ENCODE data around the gene RPIA.
"Not testable (repeated sequence)": the region's sequence is repeated elsewhere in the genome, so short reads cannot be mapped to it uniquely, and the experiment has no call there.

GRCh38 chr2:88789213-88789612, 97.7 kb downstream of the RPIA start:
- not testable (repeated sequence) for TF ChIP-seq ZNF274 (IDR thresholded peaks at IDR 0.05; ENCODE audit: low read depth, low read length); YY1 (IDR thresholded peaks at IDR 0.05; ENCODE audit: insufficient read depth, insufficient read length)

Data from NT2/D1 (cell line).